T-helper 22 cell (primary cell): Measurements from ENCODE around the gene MPND.

Experiments
- DNase-seq: peaks from one replicate; pipeline ENCODE4 v3.0.0-alpha.2; 2020; ENCODE audit warnings: low read depth

MPND gene

DNA sequence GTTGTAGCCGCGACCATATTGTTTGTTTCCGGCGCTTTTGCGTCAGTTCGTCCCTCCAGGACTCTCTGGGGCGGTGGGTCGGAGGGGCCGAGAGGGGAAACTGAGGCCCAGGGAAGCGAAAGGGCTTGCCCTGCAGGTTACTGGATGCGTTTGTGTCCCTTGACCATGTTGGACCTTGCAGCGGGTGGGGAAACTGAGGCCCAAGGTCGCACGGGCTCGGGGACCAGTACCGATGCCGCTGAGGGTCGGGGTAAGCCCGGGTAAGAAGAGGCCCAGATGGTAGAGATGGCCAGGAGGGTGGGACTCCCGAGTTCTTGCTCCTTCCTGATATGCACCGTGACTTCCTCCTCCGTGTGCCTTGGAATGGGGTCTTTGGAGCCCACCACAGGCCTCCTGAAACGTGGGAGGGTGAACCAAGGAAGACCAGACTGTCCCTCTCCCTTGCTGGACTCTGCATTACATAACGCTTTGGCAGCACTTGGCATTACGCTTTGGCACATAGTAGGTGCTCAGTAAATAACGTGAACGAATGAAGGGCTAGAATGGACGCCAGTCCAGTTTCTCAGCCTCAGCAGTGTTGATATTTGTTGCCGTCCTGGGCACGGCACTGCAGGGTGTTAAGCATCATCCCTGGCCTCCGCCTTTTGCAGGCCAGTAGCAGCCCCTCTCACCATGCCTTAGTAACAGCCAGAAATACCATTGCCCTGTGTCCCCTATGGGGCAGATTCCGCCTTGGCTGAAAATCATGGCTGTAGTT, 59.8 kb downstream of the MPND start:
- no peak for DNase-seq

DNA sequence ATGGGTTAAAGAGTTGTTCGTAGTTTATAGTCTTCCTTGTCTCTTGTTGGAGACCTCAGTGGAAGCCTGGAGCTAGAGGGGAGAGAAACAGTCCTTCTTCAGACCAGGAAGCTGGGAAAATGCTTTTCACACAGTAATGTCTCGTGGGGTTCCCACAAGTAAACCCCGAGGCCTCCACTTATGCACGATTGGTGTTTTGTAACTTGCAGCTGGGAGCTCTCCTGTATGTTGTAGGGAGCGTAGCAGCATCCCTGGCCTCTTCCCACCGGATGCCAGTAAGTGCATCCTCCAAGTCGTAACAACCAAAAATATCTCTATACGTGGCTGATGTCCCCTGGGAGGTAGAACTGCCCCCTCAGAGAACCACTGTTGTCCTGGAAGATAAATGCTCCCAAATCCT, 62.6 kb downstream of the MPND start:
- DNase-seq, result no peak

DNA sequence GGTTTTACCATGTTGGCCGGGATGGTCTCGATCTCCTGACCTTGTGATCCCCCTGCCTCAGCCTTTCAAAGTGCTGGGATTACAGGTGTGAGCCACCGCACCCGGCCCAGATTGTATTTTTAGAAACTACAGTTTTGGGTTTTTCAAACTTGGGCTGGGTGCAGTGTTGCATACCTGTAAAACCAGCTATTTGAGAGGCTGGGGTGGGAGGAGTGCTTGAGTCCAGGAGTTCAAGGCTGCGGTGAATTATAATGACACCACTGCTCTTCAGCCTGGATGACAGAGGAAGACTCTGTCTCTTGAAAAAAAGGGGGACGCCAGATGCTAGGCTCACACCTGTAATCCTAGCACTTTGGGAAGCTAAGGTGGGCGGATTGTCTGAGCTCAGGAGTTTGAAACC, 63.3 kb downstream of the MPND start:
- no peak for DNase-seq

DNA sequence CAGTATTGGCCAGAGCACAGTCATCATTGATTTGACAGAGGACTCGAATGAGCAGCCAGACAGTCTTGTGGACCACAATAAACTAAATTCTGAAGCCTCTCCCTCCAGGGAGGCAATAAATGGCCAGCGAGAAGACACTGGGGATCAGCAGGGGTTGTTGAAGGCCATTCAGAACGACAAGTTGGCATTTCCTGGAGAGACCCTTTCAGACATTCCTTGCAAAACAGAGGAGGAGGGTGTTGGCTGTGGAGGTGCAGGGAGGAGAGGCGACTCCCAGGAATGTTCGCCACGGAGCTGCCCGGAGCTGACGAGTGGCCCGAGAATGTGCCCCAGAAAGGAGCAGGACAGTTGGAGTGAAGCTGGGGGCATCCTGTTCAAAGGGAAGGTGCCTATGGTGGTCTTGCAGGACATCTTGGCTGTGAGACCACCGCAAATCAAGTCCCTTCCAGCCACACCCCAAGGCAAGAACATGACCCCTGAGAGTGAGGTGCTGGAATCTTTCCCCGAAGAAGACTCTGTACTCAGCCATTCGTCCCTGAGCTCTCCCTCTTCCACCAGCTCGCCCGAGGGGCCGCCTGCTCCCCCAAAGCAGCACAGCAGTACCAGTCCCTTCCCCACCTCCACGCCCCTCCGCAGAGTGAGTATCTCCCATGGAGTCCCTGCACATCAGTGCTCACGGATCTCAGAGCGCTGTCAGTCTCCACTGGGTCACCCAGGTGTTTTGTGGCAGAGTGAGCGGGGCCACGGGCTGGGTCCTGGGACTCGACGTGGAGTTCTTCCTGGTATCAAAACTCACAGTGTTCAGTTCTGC, 66.0 kb downstream of the MPND start:
- no peak for DNase-seq
